Measurements from ENCODE around the gene RNF220.
A peak's percentile ranks its signal among the peaks of the same experiment; 100 is the strongest.

DNA sequence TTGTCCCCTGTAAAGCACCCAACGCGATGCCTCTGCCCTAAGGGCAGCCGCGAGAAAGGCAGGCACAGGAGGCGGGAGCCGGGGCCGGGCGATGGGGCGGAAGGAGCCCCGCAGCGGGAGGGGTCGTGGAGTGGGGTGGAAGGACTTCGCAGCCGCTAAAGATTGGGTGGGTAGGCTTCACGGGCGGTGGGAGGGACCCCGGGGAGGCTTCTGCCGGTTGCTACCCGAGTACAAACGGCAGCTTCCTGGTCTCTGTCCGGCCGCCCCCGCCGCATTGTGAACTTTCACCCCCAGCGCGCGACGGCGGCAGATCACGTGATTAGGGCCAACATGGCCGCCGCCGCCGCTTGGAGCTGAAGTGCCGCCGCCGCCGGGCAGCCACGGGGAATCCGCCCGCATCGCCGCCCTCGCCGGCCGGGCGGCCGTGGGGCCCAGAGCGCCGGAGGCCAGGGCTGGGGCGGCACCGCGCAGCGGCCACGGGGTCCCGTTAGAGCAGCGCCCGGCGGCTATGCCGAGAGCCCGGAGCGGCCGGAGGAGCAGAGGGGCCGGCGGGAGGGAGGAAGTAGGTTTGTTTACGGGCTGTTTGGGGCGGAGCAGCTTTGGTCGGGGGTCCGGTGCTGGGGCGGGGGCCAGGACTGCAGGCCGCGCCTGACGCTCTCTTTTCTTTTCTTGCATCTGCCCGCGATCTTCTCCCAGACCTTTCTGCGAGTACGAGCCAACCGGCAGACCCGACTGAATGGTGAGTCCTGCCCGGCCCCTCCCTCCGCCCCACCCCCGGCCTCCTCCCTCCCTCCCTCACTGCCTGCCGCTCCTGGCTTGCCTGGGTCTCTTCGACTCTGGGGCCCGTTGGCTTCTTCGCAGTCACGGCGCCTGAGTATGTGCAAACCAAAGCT is 226.8 kb downstream of the RNF220 start:
- TF ChIP-seq POLR2AphosphoS5 (IDR thresholded peaks at IDR 0.05; ENCODE audit: low read depth, low read length) (no peak; the same call in none of the 2 replicates), POLR2A (IDR thresholded peaks at IDR 0.05; ENCODE audit: low read depth, low read length) (peak; percentile 95), TAF1 (IDR thresholded peaks at IDR 0.05; ENCODE audit: borderline replicate concordance, low read depth, low read length) (peak; percentile 93)

Data from GM12892 (cell line).